Suppressor macrophage treated with lipopolysaccharide for 1 hour (primary cell): Measurements from ENCODE around the gene DDX31.

Experiments
- DNase-seq, 3 donors: peaks; one replicate each; pipeline ENCODE4 v3.0.0-alpha.2; 2020 to 2022

DDX31 gene

DNA sequence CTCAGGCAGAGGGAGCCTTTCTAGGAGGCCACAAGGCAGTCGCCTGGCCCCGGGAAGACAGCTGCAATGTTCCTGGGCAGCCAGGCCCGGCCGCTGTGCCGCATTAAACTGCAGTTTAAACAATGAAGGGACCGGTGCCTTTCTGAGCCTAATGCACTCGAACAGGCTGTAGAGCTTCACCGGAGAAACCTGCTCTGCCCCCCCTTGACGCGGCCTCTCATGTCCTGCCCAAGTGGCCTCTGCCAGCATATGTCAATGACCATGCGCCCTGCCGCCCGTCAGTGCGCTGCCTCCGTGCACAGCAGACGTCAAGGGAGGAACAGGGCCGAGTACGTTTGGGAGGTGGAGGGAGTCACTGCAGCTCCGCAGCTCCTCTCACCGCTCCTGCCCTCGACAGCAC, 125.8 kb downstream of the DDX31 start:
- no peak for DNase-seq

GRCh38 chr9:132543251-132543650, 126.5 kb downstream of the DDX31 start:
- no peak for DNase-seq
